ENCODE results near the gene GPR34.
A peak's percentile ranks its signal among the peaks of the same experiment; 100 is the strongest.

Gene GPR34

DNA sequence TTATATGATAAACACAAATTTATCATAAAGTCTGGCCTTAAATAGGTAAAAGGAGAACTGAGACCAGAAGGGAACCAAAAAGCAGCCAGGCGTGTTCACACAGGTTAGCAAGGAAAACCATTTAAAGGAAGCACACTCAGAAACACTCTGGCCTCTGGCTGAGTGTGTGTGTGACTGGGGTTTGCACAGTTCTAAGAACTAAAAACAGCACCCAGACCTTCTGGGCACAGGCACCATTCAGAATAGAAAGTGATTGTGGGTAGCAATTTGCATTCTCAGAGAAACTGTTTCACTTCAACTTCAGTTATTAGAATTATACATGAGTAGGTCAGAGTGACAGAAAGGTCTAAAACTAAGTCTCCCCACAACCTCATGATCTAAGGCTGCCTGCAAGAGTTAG, 45.2 kb downstream of the GPR34 start:
- no peak for DNase-seq
- TF ChIP-seq CTCF (IDR thresholded peaks at IDR 0.05): no peak
- peaks cover 8% of the 10 kb centered on the region for H3K9me3 Mint-ChIP-seq
- H3K4me3 Mint-ChIP-seq: no peak overlapping the region
- H3K27me3 Mint-ChIP-seq (ENCODE audit: low read depth, poor library complexity): no peaks in the 10 kb centered on the region
- no peaks in the 10 kb centered on the region for H3K4me1 Mint-ChIP-seq
- H3K27ac Mint-ChIP-seq: peak overlapping the region; percentile 78
- H3K36me3 Mint-ChIP-seq (ENCODE audit: low read depth): peaks cover 7% of the 10 kb centered on the region

GRCh38 chrX:41734530-41734929, 45.8 kb downstream of the GPR34 start:
- H3K27ac Mint-ChIP-seq: no peak overlapping the region
- H3K4me3 Mint-ChIP-seq: no peak overlapping the region
- H3K27me3 Mint-ChIP-seq (ENCODE audit: low read depth, poor library complexity): no peaks in the 10 kb centered on the region
- DNase-seq: no peak
- H3K9me3 Mint-ChIP-seq: peaks cover 8% of the 10 kb centered on the region
- no peaks in the 10 kb centered on the region for H3K4me1 Mint-ChIP-seq
- peaks cover 7% of the 10 kb centered on the region for H3K36me3 Mint-ChIP-seq (ENCODE audit: low read depth)
- TF ChIP-seq CTCF (IDR thresholded peaks at IDR 0.05): peak; percentile 19

DNA sequence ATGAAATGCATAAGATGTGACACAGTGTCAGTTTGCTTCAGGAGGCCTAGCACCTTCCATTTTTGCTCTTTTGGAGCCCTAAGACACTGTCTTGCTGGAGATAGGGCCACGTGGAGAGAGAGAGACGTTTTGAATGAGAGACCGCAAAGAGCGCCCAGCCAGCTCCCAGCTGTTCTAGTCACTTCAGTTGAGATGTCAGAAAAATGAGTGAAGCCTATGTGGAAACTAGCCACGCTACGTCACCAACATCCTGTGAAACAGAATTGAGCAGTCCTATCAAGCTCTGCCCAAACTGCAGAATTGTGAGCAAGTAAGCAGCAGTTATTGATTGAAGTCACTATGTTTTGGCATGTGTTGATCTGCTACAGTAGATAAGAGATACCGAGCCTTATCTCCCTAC, 48.3 kb downstream of the GPR34 start:
- DNase-seq: no peak
- Mint-ChIP-seq H3K36me3 (ENCODE audit: low read depth) (peaks cover 8% of the 10 kb centered on the region), H3K9me3 (peaks cover 8% of the 10 kb centered on the region), H3K4me3 (no peak overlapping the region), H3K27ac (no peak overlapping the region), H3K27me3 (ENCODE audit: low read depth, poor library complexity) (no peaks in the 10 kb centered on the region), H3K4me1 (no peaks in the 10 kb centered on the region)
- no peak for TF ChIP-seq CTCF (IDR thresholded peaks at IDR 0.05)

DNA sequence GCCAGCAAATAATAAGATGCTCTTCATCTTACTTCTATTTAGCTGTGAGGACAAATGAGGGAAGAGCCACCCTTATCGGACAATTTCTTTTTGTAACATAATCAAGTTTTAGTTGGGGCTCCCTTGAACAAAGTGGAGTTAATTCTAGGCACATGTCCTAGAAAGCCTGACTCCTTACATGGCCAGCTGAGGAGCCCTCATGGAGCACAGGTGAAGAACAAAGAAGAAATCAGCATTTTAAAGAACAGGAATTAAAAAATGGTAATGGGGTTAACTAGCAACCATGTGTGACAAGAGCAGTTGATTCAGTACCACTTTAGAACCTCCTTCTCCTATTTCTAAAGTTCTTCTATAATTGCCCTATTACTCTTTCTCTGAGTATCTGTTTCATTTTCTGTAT, 51.1 kb downstream of the GPR34 start:
- Mint-ChIP-seq H3K36me3 (ENCODE audit: low read depth) (peaks cover 30% of the 10 kb centered on the region), H3K27ac (peak overlapping the region; percentile 65), H3K4me3 (no peak overlapping the region), H3K9me3 (peaks cover 16% of the 10 kb centered on the region), H3K27me3 (ENCODE audit: low read depth, poor library complexity) (no peaks in the 10 kb centered on the region), H3K4me1 (no peaks in the 10 kb centered on the region)
- no peak for TF ChIP-seq CTCF (IDR thresholded peaks at IDR 0.05)
- DNase-seq: no peak
